ENCODE data around the gene CYP27B1.
"Not testable (repeated sequence)": the region's sequence is repeated elsewhere in the genome, so short reads cannot be mapped to it uniquely, and the experiment has no call there.

CYP27B1 gene

DNA sequence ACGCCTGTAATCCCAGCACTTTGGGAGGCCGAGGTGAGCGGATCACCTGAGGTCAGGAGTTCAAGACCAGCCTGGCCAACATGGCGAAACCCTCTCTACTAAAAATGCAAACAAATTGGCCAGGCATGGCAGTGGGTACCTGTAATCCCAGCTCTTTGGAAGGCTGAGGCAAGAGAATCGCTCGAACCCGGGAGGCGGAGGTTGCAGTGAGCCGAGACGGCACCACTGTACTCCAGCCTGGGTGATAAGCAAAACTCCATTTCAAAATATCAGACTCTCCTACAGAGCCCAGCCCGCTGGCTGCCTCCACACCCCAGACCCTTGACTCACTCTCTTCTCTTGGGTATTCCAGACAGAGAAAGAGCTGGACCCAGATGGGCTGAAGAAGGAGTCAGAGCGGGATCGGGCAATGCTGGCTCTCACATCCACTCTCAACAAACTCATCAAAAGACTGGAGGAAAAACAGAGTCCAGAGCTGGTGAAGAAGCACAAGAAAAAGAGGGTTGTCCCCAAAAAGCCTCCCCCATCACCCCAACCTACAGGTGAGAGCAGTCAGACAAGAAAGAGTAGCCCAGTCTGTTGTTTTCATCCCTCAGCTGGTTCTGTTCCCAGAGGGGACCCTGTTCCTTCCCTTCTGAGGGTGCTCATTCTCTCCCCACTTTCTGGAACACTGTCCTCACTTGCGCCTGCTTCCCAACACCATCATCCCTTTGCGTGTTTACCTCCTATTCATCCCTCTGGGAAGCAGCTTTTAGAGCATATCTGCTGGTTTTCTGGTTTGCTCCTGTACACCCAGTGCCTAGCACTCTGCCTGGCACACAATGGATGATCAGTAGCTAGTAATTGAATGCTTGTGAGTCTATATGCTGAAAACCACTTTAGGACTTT is 48.0 kb downstream of the CYP27B1 start:
- in situ Hi-C loops (cut with MboI; ENCODE audit: low sequenced_read_pairs): no loop called here

DNA sequence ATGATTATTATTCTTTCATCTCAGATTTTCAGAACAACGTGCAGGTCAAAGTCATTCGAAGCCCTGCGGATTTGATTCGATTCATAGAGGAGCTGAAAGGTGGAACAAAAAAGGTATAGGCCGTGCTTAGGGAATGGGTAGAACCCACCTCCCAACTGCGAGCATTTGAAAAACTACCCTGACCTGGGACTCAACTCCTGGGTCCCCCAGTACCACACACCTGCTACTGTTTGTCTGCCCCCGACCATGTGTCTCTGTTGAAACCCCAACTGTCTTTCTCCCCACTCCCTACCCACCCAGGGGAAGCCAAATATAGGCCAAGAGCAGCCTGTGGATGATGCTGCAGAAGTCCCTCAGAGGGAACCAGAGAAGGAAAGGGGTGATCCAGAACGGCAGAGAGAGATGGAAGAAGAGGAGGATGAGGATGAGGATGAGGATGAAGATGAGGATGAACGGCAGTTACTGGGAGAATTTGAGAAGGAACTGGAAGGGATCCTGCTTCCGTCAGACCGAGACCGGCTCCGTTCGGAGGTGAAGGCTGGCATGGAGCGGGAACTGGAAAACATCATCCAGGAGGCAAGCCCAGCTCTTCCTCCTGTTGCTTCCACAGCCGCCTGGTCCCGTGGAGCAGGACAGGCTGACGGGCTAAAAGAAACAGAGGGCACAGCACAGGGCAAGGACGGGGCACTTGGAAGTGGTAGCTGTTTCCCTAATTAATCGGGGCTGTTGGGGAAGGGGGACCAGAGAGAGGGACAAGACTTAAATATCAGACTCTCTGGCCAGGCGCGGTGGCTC is 48.8 kb downstream of the CYP27B1 start:
- H3K9me3 ChIP-seq: no peaks in the 10 kb centered on the region
- DNase-seq (ENCODE audit: low spot score in 2 of 2): no peak
- in situ Hi-C loops (cut with MboI; ENCODE audit: low sequenced_read_pairs): no loop called here
- H3K4me3 ChIP-seq: no peak overlapping the region
- H3K4me1 ChIP-seq: no peaks in the 10 kb centered on the region
- no peaks in the 10 kb centered on the region for H3K27me3 ChIP-seq (ENCODE audit: low read depth)
- H3K36me3 ChIP-seq (replicated peaks): peaks cover 18% of the 10 kb centered on the region

More for the DNA sequence above, 48.0 kb downstream of the CYP27B1 start:
- no peaks in the 10 kb centered on the region for H3K4me1 ChIP-seq
- no peaks in the 10 kb centered on the region for H3K9me3 ChIP-seq
- peaks cover 18% of the 10 kb centered on the region for H3K36me3 ChIP-seq (replicated peaks)
- H3K4me3 ChIP-seq: no peak overlapping the region
- no peaks in the 10 kb centered on the region for H3K27me3 ChIP-seq (ENCODE audit: low read depth)
- DNase-seq (ENCODE audit: low spot score in 2 of 2): no peak

DNA sequence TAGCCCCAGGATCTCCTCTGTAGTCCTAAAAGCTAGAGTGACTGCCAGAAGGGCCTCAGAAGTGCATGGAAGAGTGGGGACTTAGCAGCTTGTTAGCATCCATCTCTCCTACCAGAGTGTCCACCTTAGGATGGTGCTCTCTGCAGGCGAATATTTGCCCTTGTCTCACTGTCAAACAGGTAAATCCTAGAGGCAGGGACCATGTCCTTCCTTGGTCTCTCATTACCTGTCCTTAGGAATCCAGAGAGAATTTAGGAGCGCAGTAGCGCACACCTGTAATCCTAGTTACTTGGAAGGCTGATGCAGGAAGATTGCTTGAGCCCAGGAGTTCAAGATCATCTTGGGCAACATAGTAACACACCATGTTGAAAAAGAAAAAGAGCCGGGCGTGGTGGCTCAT is 49.7 kb downstream of the CYP27B1 start:
- no peaks in the 10 kb centered on the region for H3K9me3 ChIP-seq
- in situ Hi-C loops (cut with MboI; ENCODE audit: low sequenced_read_pairs): no loop called here
- no peaks in the 10 kb centered on the region for H3K27me3 ChIP-seq (ENCODE audit: low read depth)
- H3K4me1 ChIP-seq: no peaks in the 10 kb centered on the region
- peaks cover 18% of the 10 kb centered on the region for H3K36me3 ChIP-seq (replicated peaks)
- H3K4me3 ChIP-seq: no peak overlapping the region
- no peak for DNase-seq (ENCODE audit: low spot score in 2 of 2)

DNA sequence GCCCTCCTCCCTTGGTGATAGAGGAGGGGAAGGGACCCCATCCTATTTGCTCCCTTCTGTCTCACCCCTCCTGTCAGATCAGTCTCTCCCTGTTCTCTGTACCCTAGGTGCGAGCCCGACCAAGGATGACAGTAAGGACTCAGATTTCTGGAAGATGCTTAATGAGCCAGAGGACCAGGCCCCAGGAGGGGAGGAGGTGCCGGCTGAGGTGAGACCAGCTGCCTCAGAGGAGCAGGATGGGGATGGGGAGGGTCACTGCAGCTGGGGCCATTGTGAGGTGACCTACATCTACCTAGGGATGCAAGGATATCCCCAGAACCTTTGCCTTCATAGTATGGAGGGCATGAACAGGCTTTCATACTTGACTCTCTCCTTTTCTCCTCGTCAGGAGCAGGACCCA is 50.6 kb downstream of the CYP27B1 start:
- Histone ChIP-seq H3K36me3 (replicated peaks) (peaks cover 18% of the 10 kb centered on the region), H3K9me3 (no peaks in the 10 kb centered on the region), H3K27me3 (ENCODE audit: low read depth) (no peaks in the 10 kb centered on the region), H3K4me1 (no peaks in the 10 kb centered on the region), H3K4me3 (no peak overlapping the region)
- in situ Hi-C loops (cut with MboI; ENCODE audit: low sequenced_read_pairs): no loop called here
- no peak for DNase-seq (ENCODE audit: low spot score in 2 of 2)

DNA sequence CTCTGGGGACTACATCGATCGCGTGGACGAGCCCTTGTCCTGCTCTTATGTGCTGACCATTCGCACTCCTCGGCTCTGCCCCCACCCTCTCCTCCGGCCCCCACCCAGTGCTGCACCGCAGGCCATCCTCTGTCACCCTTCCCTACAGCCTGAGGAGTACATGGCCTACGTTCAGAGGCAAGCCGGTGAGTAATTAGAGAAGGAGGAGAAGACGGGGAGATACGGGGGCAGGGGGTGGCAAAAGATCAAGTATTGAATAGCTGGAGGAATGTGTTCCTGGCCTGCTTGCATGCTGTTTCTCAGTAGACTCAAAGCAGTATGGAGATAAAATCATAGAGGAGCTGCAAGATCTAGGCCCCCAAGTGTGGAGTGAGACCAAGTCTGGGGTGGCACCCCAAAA is 51.1 kb downstream of the CYP27B1 start:
- Histone ChIP-seq H3K4me3 (no peak overlapping the region), H3K27me3 (ENCODE audit: low read depth) (no peaks in the 10 kb centered on the region), H3K36me3 (replicated peaks) (peaks cover 18% of the 10 kb centered on the region), H3K9me3 (no peaks in the 10 kb centered on the region), H3K4me1 (no peaks in the 10 kb centered on the region)
- in situ Hi-C loops (cut with MboI; ENCODE audit: low sequenced_read_pairs): no loop called here
- DNase-seq (ENCODE audit: low spot score in 2 of 2): no peak

DNA sequence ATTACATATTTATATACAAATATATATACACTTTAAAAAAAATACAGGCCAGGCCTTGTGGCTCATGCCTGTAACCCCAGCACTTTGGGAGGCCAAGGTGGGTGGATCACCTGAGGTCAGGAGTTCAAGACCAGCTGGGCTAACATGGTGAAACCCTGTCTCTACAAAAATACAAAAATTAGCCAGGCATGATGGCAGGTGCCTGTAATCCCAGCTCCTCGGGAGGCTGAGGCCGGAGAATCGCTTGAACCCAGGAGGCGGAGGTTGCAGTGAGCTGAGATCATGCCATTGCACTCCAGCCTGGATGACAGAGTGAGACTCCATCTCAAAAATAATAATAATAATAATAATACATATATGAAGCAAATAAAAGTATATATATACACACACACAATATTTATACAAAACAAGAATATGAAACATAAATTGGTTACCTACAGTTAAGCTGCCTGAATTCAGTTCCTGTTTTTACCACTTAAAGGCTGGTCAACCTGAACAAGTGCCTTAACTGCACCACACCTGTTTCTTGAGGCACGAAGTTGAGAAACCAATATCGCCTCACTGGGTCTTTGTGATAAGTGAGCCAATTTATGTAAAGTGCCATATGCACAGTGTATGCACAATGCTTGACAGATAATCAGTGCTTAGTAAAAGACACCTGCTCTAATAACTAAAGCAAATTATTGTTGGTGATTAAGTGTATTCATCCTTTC is 51.7 kb downstream of the CYP27B1 start:
- H3K9me3 ChIP-seq; in situ Hi-C loops (cut with MboI; ENCODE audit: low sequenced_read_pairs); H3K27me3 ChIP-seq (ENCODE audit: low read depth); H3K4me3 ChIP-seq; DNase-seq (ENCODE audit: low spot score in 2 of 2); H3K4me1 ChIP-seq: not testable (repeated sequence)
- peaks cover 18% of the 10 kb centered on the region for H3K36me3 ChIP-seq (replicated peaks)

DNA sequence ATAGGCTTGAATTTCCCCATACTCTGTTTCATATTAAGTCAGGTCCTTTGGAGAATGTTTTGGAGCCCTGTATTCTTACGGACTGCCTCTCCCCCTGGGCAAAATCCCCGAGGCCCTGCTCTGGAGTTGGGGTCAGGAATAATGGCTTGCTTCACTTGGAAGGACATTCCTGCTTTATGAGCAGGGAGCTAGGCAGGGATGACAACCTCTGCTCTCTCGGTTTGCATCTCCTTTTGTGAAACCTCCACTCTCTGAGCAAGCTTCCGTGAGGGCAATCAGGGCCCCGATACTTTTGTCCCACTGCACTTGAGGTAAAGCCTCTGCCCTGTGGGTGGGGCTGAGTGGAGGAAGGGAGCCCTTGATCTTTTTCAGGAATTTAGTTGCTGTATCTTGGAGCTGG is 53.7 kb downstream of the CYP27B1 start:
- Histone ChIP-seq H3K9me3 (no peaks in the 10 kb centered on the region), H3K36me3 (replicated peaks) (peaks cover 9% of the 10 kb centered on the region), H3K27me3 (ENCODE audit: low read depth) (no peaks in the 10 kb centered on the region), H3K4me3 (no peak overlapping the region), H3K4me1 (no peaks in the 10 kb centered on the region)
- no peak for DNase-seq (ENCODE audit: low spot score in 2 of 2)
- in situ Hi-C loops (cut with MboI; ENCODE audit: low sequenced_read_pairs): no loop called here

DNA sequence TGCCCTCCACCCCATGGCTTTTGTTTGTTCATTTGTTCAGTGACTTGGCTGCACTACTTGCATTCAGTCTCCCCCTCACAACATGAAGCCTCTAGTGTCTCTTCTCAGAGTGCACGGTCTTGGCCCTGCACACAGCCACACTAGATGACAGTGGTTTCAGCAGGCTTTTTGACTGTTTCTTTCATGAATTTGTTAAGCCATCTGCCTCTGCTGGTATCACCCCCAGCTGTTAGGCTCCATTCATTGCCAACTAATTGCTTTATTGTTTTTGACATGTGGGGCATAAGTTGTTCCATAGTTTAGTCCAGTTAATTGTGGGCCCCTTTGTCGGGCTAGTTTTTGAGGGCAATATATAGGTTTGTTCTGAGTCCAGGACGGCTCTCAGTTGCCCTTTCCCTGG is 54.2 kb downstream of the CYP27B1 start:
- no peak for DNase-seq (ENCODE audit: low spot score in 2 of 2)
- H3K4me3 ChIP-seq: no peak overlapping the region
- in situ Hi-C loops (cut with MboI; ENCODE audit: low sequenced_read_pairs): no loop called here

More for the DNA sequence above, 54.2 kb downstream of the CYP27B1 start:
- peaks cover 5% of the 10 kb centered on the region for H3K36me3 ChIP-seq (replicated peaks)
- no peaks in the 10 kb centered on the region for H3K27me3 ChIP-seq (ENCODE audit: low read depth)
- H3K9me3 ChIP-seq: no peaks in the 10 kb centered on the region
- no peaks in the 10 kb centered on the region for H3K4me1 ChIP-seq

Measured in HAP-1 (cell line).